PC-3 (cell line): ENCODE results near the gene SMG6. TPM values are rescaled to one million over a fixed set of nuclear protein-coding genes. Genes with fewer than 3 reads are reported as not detected.

Experiments used
- ATAC-seq: fragments of 200-7000 bp; cut with Tn5 transposase; 2 replicates; pipeline ENCODE4 v1.9.1; 2020; ENCODE audit warnings: mild to moderate bottlenecking, moderate library complexity
- BruUV-seq: library from RNA; stranded (reverse); fragments of 400-500 nt; replicated peaks from 2 replicates; lab custom pipeline; 2021; lab: Mats Ljungman, UMichigan
- CTCF ChIA-PET: fragments of 300-600 bp; sonication (Branson Sonifier 250); formaldehyde crosslinking; loops from one replicate; lab custom pipeline; 2022; ENCODE audit warnings: antibody characterized with exemption; lab: Charles Lee
- POLR2A ChIA-PET: fragments of 300-600 bp; sonication (Branson Sonifier 250); formaldehyde crosslinking; loops from one replicate; lab custom pipeline; 2022; ENCODE audit warnings: antibody characterized with exemption; ENCODE audit not compliant: unreplicated experiment; lab: Charles Lee
- DNase-seq: peaks from one replicate; pipeline ENCODE4 v3.0.0-alpha.2; 2015
- H2AFZ ChIP-seq: fragments of 300-600 bp; sonication (generic); 2 replicates; pipeline ENCODE4 v1.6.0; 2016; ENCODE audit warnings: antibody characterized with exemption, low read length
- H3F3A ChIP-seq: fragments of 300-600 bp; sonication (generic); one replicate; pipeline ENCODE4 v1.6.0; 2017; ENCODE audit warnings: antibody characterized with exemption, low read length, control low read depth, mild to moderate bottlenecking; ENCODE audit not compliant: unreplicated experiment
- H3K27ac ChIP-seq: fragments of 300-600 bp; sonication (generic); 2 replicates; pipeline ENCODE4 v1.5.1; 2016; ENCODE audit warnings: mild to moderate bottlenecking, low read length
- H3K27me3 ChIP-seq: fragments of 300-600 bp; sonication (generic); 2 replicates; pipeline ENCODE4 v1.6.1; 2016; ENCODE audit warnings: low read length, mixed read lengths
- H3K36me3 ChIP-seq: fragments of 300-600 bp; sonication (generic); 2 replicates; pipeline ENCODE4 v1.6.1; 2016; ENCODE audit warnings: low read depth, mixed run types, low read length, mixed read lengths
- H3K4me1 ChIP-seq: fragments of 300-600 bp; sonication (generic); 2 replicates; pipeline ENCODE4 v1.5.1; 2016; ENCODE audit warnings: low read length; ENCODE audit not compliant: insufficient read depth
- H3K4me2 ChIP-seq: fragments of 300-600 bp; sonication (generic); 2 replicates; pipeline ENCODE4 v1.6.0; 2016; ENCODE audit warnings: low read length
- H3K4me3 ChIP-seq: fragments of 300-600 bp; sonication (generic); 2 replicates; pipeline ENCODE4 v1.5.1; 2016; ENCODE audit warnings: mild to moderate bottlenecking, low read length, mixed read lengths
- H3K79me2 ChIP-seq: fragments of 300-600 bp; sonication (generic); 2 replicates; pipeline ENCODE4 v1.6.1; 2017; ENCODE audit warnings: low read length, mixed read lengths
- H3K9ac ChIP-seq: fragments of 300-600 bp; sonication (generic); 2 replicates; pipeline ENCODE4 v1.6.0; 2016; ENCODE audit warnings: mild to moderate bottlenecking, low read length
- H3K9me2 ChIP-seq: fragments of 300-600 bp; sonication (generic); replicated peaks from 2 replicates; pipeline ENCODE4 v1.6.1; 2016; ENCODE audit warnings: mixed run types, low read length, mixed read lengths
- H3K9me3 ChIP-seq: fragments of 300-600 bp; sonication (generic); 2 replicates; pipeline ENCODE4 v1.6.1; 2016; ENCODE audit warnings: low read length, mixed read lengths
- H4K20me1 ChIP-seq: fragments of 300-600 bp; sonication (generic); 2 replicates; pipeline ENCODE4 v1.6.1; 2016; ENCODE audit warnings: low read length, mixed read lengths
- EZH2 ChIP-seq: fragments of 300-600 bp; sonication (generic); IDR thresholded peaks from one replicate; pipeline ENCODE4 v1.6.1; 2017; ENCODE audit warnings: antibody characterized with exemption, mild to moderate bottlenecking, low read length; ENCODE audit not compliant: unreplicated experiment
- EZH2phosphoT487 ChIP-seq: fragments of 300-600 bp; sonication (generic); IDR thresholded peaks from 2 replicates; pipeline ENCODE4 v1.6.1; 2018; ENCODE audit warnings: mild to moderate bottlenecking, antibody characterized with exemption, low read length, borderline replicate concordance
- intact Hi-C: fragments of 100-400 bp; cut with micrococcal nuclease; formaldehyde crosslinking; loops from 2 replicates; pipeline ENCODE4 v1.9.0; 2023
- total RNA-seq: library from RNA; depleted of rRNA; stranded (reverse); fragments of >200 nt; gene quantifications from 2 replicates; pipeline ENCODE4 v1.2.3, GENCODE V29; 2014
- TF ChIP-seq, protein P1 (sequence below): fragments of 300-600 bp; sonication (generic); conservative IDR thresholded peaks from 2 replicates; pipeline ENCODE4 v1.5.1; 2017; ENCODE audit warnings: antibody characterized with exemption, low read depth, mild to moderate bottlenecking, low read length

The SMG6 gene
- total RNA-seq, 1 experiment from 2014 or later, result 13.4 TPM

GRCh38 chr17:2289878-2290478 lies 13.6 kb downstream of the SMG6 start:
- no peak for ATAC-seq

DNA sequence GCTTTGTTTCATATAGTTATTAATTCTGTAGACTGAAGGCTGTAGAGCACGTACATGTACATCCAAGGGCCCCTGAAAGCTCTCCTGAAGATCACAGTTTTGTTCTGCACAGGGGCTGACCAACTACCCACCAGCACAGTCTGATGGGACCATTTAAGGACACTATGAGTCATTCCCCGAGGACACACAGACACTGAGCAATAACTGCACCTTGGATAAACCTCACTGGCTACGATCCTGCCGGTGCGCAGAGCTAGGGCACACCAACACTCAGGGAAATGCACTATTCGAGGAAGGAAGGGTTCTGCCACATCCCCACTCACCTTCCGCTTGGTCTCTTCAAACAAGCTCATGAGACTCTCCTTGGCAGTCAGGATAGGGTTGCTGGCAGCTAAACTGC lies 20.3 kb downstream of the SMG6 start:
- intact Hi-C loops, result no loop called here
- no peaks in the 10 kb centered on the region for H3F3A ChIP-seq
- H3K27ac ChIP-seq, result no peak overlapping the region
- no peak overlapping the region for H3K4me3 ChIP-seq
- DNase-seq (no peak), ATAC-seq (no peak; the same call in 1 of the 2 replicates)
- no peak overlapping the region for H2AFZ ChIP-seq
- no peaks in the 10 kb centered on the region for H3K79me2 ChIP-seq
- TF ChIP-seq EZH2 (no peak), EZH2phosphoT487 (no peak)
- TF ChIP-seq, protein P1, sequence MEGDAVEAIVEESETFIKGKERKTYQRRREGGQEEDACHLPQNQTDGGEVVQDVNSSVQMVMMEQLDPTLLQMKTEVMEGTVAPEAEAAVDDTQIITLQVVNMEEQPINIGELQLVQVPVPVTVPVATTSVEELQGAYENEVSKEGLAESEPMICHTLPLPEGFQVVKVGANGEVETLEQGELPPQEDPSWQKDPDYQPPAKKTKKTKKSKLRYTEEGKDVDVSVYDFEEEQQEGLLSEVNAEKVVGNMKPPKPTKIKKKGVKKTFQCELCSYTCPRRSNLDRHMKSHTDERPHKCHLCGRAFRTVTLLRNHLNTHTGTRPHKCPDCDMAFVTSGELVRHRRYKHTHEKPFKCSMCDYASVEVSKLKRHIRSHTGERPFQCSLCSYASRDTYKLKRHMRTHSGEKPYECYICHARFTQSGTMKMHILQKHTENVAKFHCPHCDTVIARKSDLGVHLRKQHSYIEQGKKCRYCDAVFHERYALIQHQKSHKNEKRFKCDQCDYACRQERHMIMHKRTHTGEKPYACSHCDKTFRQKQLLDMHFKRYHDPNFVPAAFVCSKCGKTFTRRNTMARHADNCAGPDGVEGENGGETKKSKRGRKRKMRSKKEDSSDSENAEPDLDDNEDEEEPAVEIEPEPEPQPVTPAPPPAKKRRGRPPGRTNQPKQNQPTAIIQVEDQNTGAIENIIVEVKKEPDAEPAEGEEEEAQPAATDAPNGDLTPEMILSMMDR, result no peak
- no peak overlapping the region for H3K9ac ChIP-seq
- CTCF ChIA-PET, result no interaction called here
- H3K9me2 ChIP-seq, result no peaks in the 10 kb centered on the region
- BruUV-seq, result no TSS peak
- no peaks in the 10 kb centered on the region for H3K27me3 ChIP-seq
- peaks cover 5% of the 10 kb centered on the region; the same call in 1 of the 2 replicates for H3K36me3 ChIP-seq
- H3K4me1 ChIP-seq, result no peaks in the 10 kb centered on the region
- no peak overlapping the region for H3K4me2 ChIP-seq
- no peaks in the 10 kb centered on the region for H3K9me3 ChIP-seq
- POLR2A ChIA-PET, result interaction anchor here (0.6 kb wide), 1 partner anchor 18 kb away, joined by 3 read pairs; no protein-coding TSS in a partner anchor
- no peaks in the 10 kb centered on the region for H4K20me1 ChIP-seq

More at GRCh38 chr17:2289878-2290478, 13.6 kb downstream of the SMG6 start:
- ChIA-PET POLR2A (no interaction called here), CTCF (no interaction called here)
- Histone ChIP-seq H3K36me3 (peaks cover 4% of the 10 kb centered on the region; the same call in 1 of the 2 replicates), H3K4me1 (no peaks in the 10 kb centered on the region), H3F3A (no peaks in the 10 kb centered on the region), H4K20me1 (no peaks in the 10 kb centered on the region), H3K27ac (no peak overlapping the region), H3K9me3 (no peaks in the 10 kb centered on the region), H3K4me3 (no peak overlapping the region), H2AFZ (no peak overlapping the region), H3K9me2 (no peaks in the 10 kb centered on the region), H3K79me2 (no peaks in the 10 kb centered on the region), H3K9ac (no peak overlapping the region), H3K4me2 (no peak overlapping the region), H3K27me3 (no peaks in the 10 kb centered on the region)
- intact Hi-C loops, result no loop called here
- no TSS peak for BruUV-seq
- TF ChIP-seq EZH2phosphoT487 (no peak), EZH2 (no peak)
- TF ChIP-seq, protein P1, result no peak
- DNase-seq, result peak; percentile 14

- H3K4me1 ChIP-seq, result no peaks in the 10 kb centered on the region
- H2AFZ ChIP-seq, result no peak overlapping the region
- peaks cover 5% of the 10 kb centered on the region; the same call in 1 of the 2 replicates for H3K36me3 ChIP-seq
- TF ChIP-seq EZH2, result no peak
- TF ChIP-seq, protein P1, result peak; percentile 62
- no peak for TF ChIP-seq EZH2phosphoT487
- no peaks in the 10 kb centered on the region for H4K20me1 ChIP-seq
- H3K27ac ChIP-seq, result no peak overlapping the region
- no peak for ATAC-seq
- ChIA-PET CTCF (no interaction called here), POLR2A (interaction anchor here (0.6 kb wide), 1 partner anchor 17 kb away, joined by 3 read pairs; no protein-coding TSS in a partner anchor)
- H3K79me2 ChIP-seq, result no peaks in the 10 kb centered on the region
- peak; percentile 70 for DNase-seq
- no peaks in the 10 kb centered on the region for H3K9me2 ChIP-seq
- no peak overlapping the region for H3K4me3 ChIP-seq
- no peak overlapping the region for H3K9ac ChIP-seq
- intact Hi-C loops, result no loop called here
- H3K9me3 ChIP-seq, result no peaks in the 10 kb centered on the region
- BruUV-seq, result no TSS peak
- no peaks in the 10 kb centered on the region for H3F3A ChIP-seq
- H3K27me3 ChIP-seq, result no peaks in the 10 kb centered on the region
- H3K4me2 ChIP-seq, result no peak overlapping the region
Measured at GRCh38 chr17:2282297-2282873, 21.2 kb downstream of the SMG6 start.
